GM12864 (cell line): ENCODE measurements around the gene MYL10.

ENCODE experiments used
- DNase-seq: peaks from one replicate; pipeline ENCODE4 v3.0.0-alpha.2; 2011; ENCODE audit warnings: low read depth
- H3K4me3 ChIP-seq: 2 replicates; pipeline ENCODE4 v1.5.1; 2011; ENCODE audit warnings: mild to moderate bottlenecking, low read depth, low read length, control low read depth
- TF ChIP-seq, protein P1 (sequence below): IDR thresholded peaks from 2 replicates; pipeline ENCODE4 v1.5.1; 2011; ENCODE audit warnings: low read depth, mild to moderate bottlenecking, moderate library complexity, low read length, control low read depth, inconsistent platforms; ENCODE audit errors: missing control alignments

Gene MYL10

DNA sequence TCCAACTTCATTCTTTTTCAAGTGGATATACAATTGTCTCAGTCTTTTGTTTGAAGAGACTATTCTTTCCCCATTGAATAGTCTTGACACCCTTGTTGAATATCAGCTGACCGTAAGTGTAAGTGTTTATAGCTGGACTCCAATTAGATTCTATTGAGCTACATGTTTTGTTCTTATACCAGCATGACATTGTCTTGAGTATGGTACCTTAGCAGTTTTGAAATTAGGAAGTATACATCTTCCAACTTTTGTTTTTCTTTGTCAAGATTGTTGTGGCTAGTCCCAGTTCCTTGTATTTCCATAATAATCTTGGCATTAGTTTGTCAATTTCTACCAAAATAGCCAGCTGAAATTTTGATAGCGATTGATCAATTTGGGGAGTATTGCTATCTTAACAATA, 56.9 kb downstream of the MYL10 start:
- no peak overlapping the region for H3K4me3 ChIP-seq
- TF ChIP-seq, protein P1, sequence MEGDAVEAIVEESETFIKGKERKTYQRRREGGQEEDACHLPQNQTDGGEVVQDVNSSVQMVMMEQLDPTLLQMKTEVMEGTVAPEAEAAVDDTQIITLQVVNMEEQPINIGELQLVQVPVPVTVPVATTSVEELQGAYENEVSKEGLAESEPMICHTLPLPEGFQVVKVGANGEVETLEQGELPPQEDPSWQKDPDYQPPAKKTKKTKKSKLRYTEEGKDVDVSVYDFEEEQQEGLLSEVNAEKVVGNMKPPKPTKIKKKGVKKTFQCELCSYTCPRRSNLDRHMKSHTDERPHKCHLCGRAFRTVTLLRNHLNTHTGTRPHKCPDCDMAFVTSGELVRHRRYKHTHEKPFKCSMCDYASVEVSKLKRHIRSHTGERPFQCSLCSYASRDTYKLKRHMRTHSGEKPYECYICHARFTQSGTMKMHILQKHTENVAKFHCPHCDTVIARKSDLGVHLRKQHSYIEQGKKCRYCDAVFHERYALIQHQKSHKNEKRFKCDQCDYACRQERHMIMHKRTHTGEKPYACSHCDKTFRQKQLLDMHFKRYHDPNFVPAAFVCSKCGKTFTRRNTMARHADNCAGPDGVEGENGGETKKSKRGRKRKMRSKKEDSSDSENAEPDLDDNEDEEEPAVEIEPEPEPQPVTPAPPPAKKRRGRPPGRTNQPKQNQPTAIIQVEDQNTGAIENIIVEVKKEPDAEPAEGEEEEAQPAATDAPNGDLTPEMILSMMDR, result no peak
- DNase-seq, result no peak

DNA sequence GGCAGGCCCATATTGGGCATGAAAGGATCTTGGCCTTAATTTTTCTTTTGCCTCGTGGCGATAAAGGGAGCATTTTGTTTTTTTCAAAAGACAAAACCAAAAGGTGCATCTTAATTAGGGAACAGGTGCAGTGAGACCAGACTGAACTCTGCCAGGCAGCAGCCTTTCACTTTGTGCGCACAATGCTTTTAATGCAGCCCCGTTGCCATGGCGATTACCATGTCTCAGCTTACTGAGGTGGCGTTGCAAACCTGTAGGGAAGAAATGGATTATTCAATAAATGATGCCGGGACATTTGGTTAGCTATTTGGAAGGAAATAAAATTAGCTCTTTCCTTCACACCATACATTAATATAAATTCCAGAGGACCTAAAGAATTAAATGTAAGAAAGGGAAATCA, 61.9 kb downstream of the MYL10 start:
- TF ChIP-seq, protein P1, result no peak
- DNase-seq, result no peak
- no peak overlapping the region for H3K4me3 ChIP-seq

DNA sequence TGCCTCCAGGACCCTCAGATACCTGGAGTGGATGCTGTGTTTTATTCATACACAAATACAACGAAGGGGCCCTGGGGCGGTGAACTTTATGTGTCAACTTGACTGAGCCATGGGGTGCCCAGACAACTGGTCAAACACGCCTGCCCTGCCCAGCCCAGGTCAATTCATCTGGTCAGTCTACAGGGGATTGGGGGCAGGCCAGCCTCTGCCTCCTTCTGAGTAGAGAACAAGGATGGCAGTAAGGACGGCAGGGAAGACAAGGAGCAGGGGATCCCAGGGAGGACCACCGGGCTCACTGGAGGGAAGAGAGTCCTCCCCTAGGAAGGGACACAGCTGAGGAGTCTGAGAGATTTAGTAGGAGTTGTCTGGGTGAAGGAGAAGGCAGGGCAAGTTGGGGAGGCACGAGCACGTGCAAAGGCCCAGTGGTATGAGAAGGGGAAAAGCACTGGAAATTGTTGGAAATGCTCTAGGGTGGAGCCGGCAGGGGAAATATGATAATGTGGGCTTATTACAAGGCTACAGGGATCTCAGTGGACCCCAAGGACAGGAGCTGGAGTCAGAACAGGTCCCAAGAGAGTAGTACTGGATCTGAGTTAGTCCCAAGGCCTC, 63.4 kb downstream of the MYL10 start:
- no peak overlapping the region for H3K4me3 ChIP-seq
- no peak for DNase-seq
- TF ChIP-seq, protein P1, result no peak

DNA sequence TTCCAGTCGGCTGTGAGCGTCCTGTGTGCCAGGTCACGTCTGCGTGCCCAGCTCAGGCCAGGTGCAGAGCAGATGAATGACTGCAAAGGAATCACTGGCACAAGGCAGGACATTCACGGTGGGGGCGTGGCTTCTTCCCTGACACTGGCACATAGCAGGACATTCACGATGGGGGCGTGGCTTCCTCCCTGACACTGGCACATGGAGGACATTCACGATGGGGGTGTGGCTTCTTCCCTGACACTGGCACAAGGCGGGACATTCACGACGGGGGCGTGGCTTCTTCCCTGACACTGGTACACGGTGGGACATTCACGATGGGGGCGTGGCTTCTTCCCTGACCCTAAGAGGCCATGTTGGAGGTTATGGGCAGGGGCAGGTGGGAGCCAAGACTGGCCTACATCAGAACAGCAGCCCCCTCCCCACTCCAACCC, 64.3 kb downstream of the MYL10 start:
- TF ChIP-seq, protein P1, result no peak
- DNase-seq, result no peak
- no peak overlapping the region for H3K4me3 ChIP-seq

DNA sequence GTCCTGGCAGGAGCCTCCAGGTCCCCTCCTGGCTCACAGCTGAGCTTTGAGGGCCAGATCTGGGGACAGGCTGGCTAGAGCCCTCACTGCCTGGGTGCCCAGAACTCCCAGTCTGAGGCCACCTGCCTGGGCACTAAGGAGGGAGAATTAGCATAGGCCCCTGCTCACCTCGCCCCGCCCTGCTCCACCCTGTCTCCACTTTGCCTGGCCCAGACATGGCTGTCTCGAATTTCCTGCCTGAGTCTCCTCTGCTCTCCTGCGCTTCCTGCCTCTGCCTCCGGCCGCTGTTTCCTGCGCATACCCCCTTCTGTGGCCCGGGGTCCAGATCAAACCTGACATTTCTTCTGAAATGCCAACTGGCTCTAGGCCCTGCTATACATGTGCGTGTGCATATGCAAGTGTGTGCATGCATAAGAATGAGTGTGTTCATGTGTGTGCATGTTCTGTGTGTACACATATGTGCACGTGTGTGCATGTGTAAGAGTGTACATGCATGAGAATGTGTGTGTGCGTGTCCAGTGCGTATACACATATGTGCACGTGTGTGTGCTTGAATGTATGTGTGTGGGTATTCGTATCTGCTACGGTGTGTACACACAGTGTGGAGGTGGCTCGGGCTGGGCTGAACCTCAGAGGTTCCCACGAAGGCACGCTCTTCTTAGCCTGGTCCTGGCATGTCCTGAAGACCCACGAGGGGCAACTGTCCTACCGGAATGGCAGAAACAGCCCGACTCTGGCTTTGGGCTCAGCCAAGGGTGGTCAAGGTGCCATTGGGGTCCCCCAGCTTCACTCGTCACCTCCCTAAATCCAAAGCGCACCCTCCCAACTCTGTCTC, 64.9 kb downstream of the MYL10 start:
- TF ChIP-seq, protein P1, result no peak
- no peak for DNase-seq
- no peak overlapping the region for H3K4me3 ChIP-seq
